Right lobe of liver (tissue), 6 donors: Measurements from ENCODE around the gene C1RL. TPM values are rescaled to one million over a fixed set of nuclear protein-coding genes. Genes with fewer than 3 reads are reported as not detected.
A peak's percentile ranks its signal among the peaks of the same experiment; 100 is the strongest.

Experiments
- ATAC-seq, 4 donors: fragments of 200-7000 bp; cut with Tn5 transposase; one replicate each; pipeline ENCODE4 v1.9.1; 2020; ENCODE audit warnings: mild to moderate bottlenecking in 4 of 4, moderate library complexity in 4 of 4
- DNase-seq, 3 donors: peaks; one replicate each; pipeline ENCODE4 v3.0.0-alpha.2; 2020
- H3K27ac ChIP-seq, 3 donors: fragments of 200-600 bp; one replicate each; pipeline ENCODE4 v1.8.0; 2022
- H3K27me3 ChIP-seq, 2 donors: fragments of 200-600 bp; one replicate each; pipeline ENCODE4 v1.8.0; 2022
- H3K36me3 ChIP-seq, 4 donors: fragments of 200-600 bp; sonication (generic) in 1 of 4; one replicate each; pipeline versions ENCODE4 v1.5.1 to v1.8.0; 2017 to 2022; ENCODE audit warnings: control low read depth in 1 of 4
- H3K4me1 ChIP-seq, 4 donors: fragments of 200-600 bp; sonication (generic) in 1 of 4; one replicate each; pipeline versions ENCODE4 v1.5.1 to v1.8.0; 2017 to 2022; ENCODE audit warnings: control low read depth in 1 of 4
- H3K4me3 ChIP-seq, 3 donors: fragments of 200-600 bp; one replicate each; pipeline ENCODE4 v1.8.0; 2022
- H3K9me3 ChIP-seq, 4 donors: fragments of 200-600 bp; sonication (generic) in 1 of 4; one replicate each; pipeline versions ENCODE4 v1.5.1 to v1.8.0; 2017 to 2022; ENCODE audit warnings: control low read depth in 1 of 4
- POLR2A ChIP-seq: fragments of 450-650 bp; IDR thresholded peaks from one replicate; pipeline ENCODE4 v1.6.1; 2017; ENCODE audit warnings: antibody characterized with exemption, mild to moderate bottlenecking
- WGBS: methylation state at CpG from one replicate; pipeline ENCODE4 v1.1.6; 2018; ENCODE audit warnings: low coverage, low lambda C conversion rate; ENCODE audit not compliant: insufficient coverage; ENCODE audit errors: missing lambda C conversion rate; 5-methylcytosine and 5-hydroxymethylcytosine counted together
- intact Hi-C, 2 donors: fragments of 100-400 bp; cut with DNase I; formaldehyde crosslinking; loops; one replicate each; pipeline versions ENCODE4 v1.11.2 to v1.14.1; 2022
- total RNA-seq, 6 experiments: library from RNA; depleted of rRNA in 2 of 6; stranded (reverse); fragments of >200 nt in 2 of 6; fragmentation: NEBNext Ultra II Directional in 3 of 6; extraction: Animal tissue kit (Norgen Biotek cat#: 25700) in 3 of 6; gene quantifications; one replicate each; pipeline versions ENCODE4 v1.1.0 to v1.2.4, GENCODE V29; 2016 to 2023
- TF ChIP-seq, protein P1 (sequence below), 4 donors: fragments of 200-600 bp in 3 of 4; fragments of 450-650 bp in 1 of 4; IDR thresholded peaks; one replicate each; pipeline versions ENCODE4 v1.5.1 to v1.8.0; 2016 to 2022; ENCODE audit warnings: antibody characterized with exemption in 4 of 4, mild to moderate bottlenecking in 2 of 4
- donor health status: DM: no; HTN: yes; CAD: no.
- donor health status: DM: no; HTN: no; CAD: no.
- donor health status: DM: no; HTN: no; CAD: no.
- donor health status: DM: no; HTN: yes; CAD: no.
- donor health status: DM: no; HTN: yes; CAD: no.

C1RL gene
- total RNA-seq, 6 experiments from 2014 or later: 202 to 236 (median 216) TPM

DNA sequence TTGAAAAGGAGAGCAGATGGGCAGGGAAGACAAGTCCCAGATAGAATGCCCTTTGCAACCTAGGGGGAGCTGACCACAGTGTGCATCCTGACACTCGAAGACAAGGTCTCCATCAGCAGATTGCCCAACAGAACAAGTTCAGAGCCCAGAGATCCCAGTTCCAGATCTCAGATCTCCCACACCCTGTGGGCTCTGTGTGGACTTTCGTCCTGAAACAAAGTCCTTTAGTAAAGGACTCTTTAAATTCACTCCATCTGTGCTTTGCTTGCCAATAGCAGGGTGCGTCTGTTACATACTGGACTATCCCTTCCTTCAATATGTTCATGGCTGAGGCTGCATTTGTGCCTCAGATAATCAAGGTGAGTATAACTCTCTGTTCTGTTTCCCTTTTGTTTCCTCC, 8.7 kb upstream of the C1RL start:
- peak overlapping the region in 1 of 3 donors; percentile 47 for H3K27ac ChIP-seq
- TF ChIP-seq POLR2A: no peak
- DNase-seq: peak in 1 of 3 donors; percentile 42
- H3K36me3 ChIP-seq: peaks cover 0 to 6% (median under 1%) of the 10 kb centered on the region in 4 donors
- 47% methylated on average over 2 of the region's 3 CpGs for WGBS
- intact Hi-C loops: no loop called here
- peak in 3 of 4 donors; percentile 0 to 33 (median 2) for ATAC-seq
- no peaks in the 10 kb centered on the region for H3K9me3 ChIP-seq
- peak overlapping the region in 1 of 3 donors; percentile 7 for H3K4me3 ChIP-seq
- no peaks in the 10 kb centered on the region for H3K27me3 ChIP-seq
- H3K4me1 ChIP-seq: peaks cover 0 to 63% (median 6%) of the 10 kb centered on the region in 4 donors

- Histone ChIP-seq H3K36me3 (peaks cover 0 to 6% (median under 1%) of the 10 kb centered on the region in 4 donors), H3K4me3 (no peak overlapping the region), H3K9me3 (no peaks in the 10 kb centered on the region), H3K27ac (no peak overlapping the region), H3K27me3 (no peaks in the 10 kb centered on the region), H3K4me1 (peaks cover 0 to 63% (median 8%) of the 10 kb centered on the region in 4 donors)
- intact Hi-C loops: no loop called here
- ATAC-seq: no peak
- DNase-seq: peak in 1 of 3 donors; percentile 44
- 100% methylated on average over 2 of the region's 9 CpGs for WGBS
- TF ChIP-seq POLR2A: no peak
- TF ChIP-seq, protein P1, sequence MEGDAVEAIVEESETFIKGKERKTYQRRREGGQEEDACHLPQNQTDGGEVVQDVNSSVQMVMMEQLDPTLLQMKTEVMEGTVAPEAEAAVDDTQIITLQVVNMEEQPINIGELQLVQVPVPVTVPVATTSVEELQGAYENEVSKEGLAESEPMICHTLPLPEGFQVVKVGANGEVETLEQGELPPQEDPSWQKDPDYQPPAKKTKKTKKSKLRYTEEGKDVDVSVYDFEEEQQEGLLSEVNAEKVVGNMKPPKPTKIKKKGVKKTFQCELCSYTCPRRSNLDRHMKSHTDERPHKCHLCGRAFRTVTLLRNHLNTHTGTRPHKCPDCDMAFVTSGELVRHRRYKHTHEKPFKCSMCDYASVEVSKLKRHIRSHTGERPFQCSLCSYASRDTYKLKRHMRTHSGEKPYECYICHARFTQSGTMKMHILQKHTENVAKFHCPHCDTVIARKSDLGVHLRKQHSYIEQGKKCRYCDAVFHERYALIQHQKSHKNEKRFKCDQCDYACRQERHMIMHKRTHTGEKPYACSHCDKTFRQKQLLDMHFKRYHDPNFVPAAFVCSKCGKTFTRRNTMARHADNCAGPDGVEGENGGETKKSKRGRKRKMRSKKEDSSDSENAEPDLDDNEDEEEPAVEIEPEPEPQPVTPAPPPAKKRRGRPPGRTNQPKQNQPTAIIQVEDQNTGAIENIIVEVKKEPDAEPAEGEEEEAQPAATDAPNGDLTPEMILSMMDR (IDR thresholded peaks at IDR 0.05): no peak
Measured at GRCh38 chr12:7116916-7117315, 7.9 kb upstream of the C1RL start.

- no peak overlapping the region for H3K27ac ChIP-seq
- no peak for TF ChIP-seq POLR2A
- TF ChIP-seq, protein P1 (IDR thresholded peaks at IDR 0.05): no peak
- no peaks in the 10 kb centered on the region for H3K27me3 ChIP-seq
- H3K4me3 ChIP-seq: no peak overlapping the region
- peaks cover 0 to 6% (median under 1%) of the 10 kb centered on the region in 4 donors for H3K36me3 ChIP-seq
- ATAC-seq (no peak), DNase-seq (peak in 1 of 3 donors; percentile 9)
- H3K4me1 ChIP-seq: peaks cover 0 to 60% (median 12%) of the 10 kb centered on the region in 4 donors
- WGBS: 80% methylated on average over 3 of the region's 3 CpGs
- H3K9me3 ChIP-seq: no peaks in the 10 kb centered on the region
- intact Hi-C loops: no loop called here
Measured at GRCh38 chr12:7116196-7116595, 7.2 kb upstream of the C1RL start.

DNA sequence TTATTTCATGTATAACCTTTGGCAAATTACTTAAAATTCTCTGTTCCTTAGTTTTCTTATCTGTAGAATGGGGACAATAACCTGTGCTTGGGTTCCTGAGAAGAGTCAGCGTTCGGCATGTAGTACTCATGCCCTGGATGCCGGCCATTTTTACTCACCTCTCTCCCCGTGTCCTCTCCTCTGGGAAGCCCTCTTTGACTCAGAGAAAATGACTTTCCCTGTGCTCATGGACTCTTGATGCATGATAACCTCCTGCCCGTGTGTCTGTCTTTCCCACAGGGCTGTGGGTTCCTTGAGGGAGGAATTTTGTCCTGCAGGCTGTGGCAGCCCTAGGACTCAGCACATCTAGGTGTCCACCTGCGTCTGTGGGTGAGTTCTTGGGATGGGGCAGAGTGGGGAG, 5.8 kb upstream of the C1RL start:
- 72% methylated on average over 3 of the region's 6 CpGs for WGBS
- ATAC-seq: no peak
- TF ChIP-seq POLR2A: no peak
- TF ChIP-seq, protein P1 (IDR thresholded peaks at IDR 0.05): no peak
- no peaks in the 10 kb centered on the region for H3K27me3 ChIP-seq
- DNase-seq: no peak
- no peaks in the 10 kb centered on the region for H3K9me3 ChIP-seq
- H3K4me1 ChIP-seq: peaks cover 0 to 51% (median 13%) of the 10 kb centered on the region in 4 donors
- H3K36me3 ChIP-seq: peaks cover 0 to 6% (median under 1%) of the 10 kb centered on the region in 4 donors
- no peak overlapping the region for H3K4me3 ChIP-seq
- intact Hi-C loops: no loop called here
- H3K27ac ChIP-seq: no peak overlapping the region

DNA sequence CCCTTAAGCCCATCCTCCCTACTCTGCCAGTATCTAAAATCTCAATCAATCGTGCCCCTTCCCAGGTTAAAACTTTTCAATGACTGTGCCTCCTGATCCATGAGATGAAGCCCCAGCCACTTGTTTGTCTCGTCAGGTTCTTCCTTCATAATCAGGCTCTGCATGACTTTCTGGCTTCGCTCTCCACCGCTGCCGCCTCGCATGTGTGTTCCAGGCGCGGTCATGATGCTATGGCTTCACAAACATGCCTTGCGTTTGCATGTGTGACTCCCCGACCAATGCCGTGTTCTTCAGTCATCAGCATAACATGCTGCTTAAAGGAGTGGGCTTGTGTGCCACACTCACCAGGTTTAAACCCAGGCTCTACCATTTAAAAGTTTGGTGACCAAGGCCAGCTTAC, 5.0 kb upstream of the C1RL start:
- intact Hi-C loops: no loop called here
- ATAC-seq (no peak), DNase-seq (peak in 1 of 3 donors; percentile 30)
- H3K9me3 ChIP-seq: no peaks in the 10 kb centered on the region
- WGBS: 79% methylated on average over 10 of the region's 11 CpGs
- peaks cover 0 to 6% (median under 1%) of the 10 kb centered on the region in 4 donors for H3K36me3 ChIP-seq
- H3K4me1 ChIP-seq: peaks cover 0 to 50% (median 16%) of the 10 kb centered on the region in 4 donors
- TF ChIP-seq, protein P1 (IDR thresholded peaks at IDR 0.05): no peak
- TF ChIP-seq POLR2A: no peak
- H3K27me3 ChIP-seq: no peaks in the 10 kb centered on the region
- no peak overlapping the region for H3K27ac ChIP-seq
- no peak overlapping the region for H3K4me3 ChIP-seq
